ENCODE data around the gene MZT2A. TPM values are rescaled to one million over a fixed set of nuclear protein-coding genes. Genes with fewer than 3 reads are reported as not detected.
"Not testable (repeated sequence)": the region's sequence is repeated elsewhere in the genome, so short reads cannot be mapped to it uniquely, and the experiment has no call there.

MZT2A gene
- total RNA-seq, 1 experiment from 2014 or later, result 162 TPM

DNA sequence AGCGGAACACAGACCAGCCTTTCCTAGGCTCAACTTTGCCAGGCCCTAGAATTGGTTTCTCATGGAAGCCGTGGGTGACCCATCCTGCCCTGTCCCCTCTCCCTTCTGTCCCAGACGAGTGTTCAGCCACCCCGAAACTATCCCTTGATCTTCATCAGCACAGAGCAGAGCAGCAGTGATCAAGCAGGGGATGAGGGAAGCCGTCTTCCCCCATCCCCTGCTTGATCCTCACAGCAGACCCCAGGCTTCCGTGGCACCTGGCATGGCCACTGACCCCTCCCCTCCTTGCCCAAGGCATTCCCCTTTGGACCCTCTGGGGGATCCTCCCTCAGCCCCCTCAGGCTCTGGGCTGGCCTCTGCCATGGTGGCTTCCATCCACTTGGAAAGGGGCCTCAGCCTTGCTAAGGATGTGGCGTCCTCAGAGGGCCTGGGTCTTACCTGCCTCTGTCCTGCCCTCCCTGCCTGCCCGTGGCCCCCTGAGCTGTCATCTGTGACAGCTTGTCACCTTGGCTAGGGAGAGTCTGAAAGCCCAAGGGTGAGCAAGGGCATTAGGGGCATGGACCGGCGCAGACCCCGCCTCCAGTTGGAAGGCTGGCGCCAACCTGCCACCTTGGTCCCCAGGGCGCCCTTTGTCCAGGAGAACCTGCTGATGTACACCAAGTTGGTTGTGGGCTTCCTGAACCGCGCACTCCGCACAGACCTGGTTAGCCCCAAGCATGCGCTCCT lies 25.1 kb upstream of the MZT2A start:
- H3K9me3 Mint-ChIP-seq, result no peaks in the 10 kb centered on the region
- ATAC-seq (no peak), DNase-seq (ENCODE audit: low spot score) (no peak)
- TF ChIP-seq, protein P1, sequence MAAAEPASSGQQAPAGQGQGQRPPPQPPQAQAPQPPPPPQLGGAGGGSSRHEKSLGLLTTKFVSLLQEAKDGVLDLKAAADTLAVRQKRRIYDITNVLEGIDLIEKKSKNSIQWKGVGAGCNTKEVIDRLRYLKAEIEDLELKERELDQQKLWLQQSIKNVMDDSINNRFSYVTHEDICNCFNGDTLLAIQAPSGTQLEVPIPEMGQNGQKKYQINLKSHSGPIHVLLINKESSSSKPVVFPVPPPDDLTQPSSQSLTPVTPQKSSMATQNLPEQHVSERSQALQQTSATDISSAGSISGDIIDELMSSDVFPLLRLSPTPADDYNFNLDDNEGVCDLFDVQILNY (CRISPR knock-in tag; IDR thresholded peaks at IDR 0.05), result no peak
- TF ChIP-seq KAT7 (CRISPR knock-in tag; IDR thresholded peaks at IDR 0.05; ENCODE audit: borderline replicate concordance), result no peak
- peaks cover 4% of the 10 kb centered on the region; the same call in 1 of the 2 replicates for H3K4me1 Mint-ChIP-seq
- H3K27me3 Mint-ChIP-seq (ENCODE audit: low read depth), result no peaks in the 10 kb centered on the region; the same call in 1 of the 2 replicates
- H3K36me3 Mint-ChIP-seq, result peaks cover 17% of the 10 kb centered on the region
- ChIA-PET CTCF (no interaction called here), POLR2A (no interaction called here)
- no peak overlapping the region for H3K4me3 Mint-ChIP-seq
- H3K27ac Mint-ChIP-seq, result no peak overlapping the region

DNA sequence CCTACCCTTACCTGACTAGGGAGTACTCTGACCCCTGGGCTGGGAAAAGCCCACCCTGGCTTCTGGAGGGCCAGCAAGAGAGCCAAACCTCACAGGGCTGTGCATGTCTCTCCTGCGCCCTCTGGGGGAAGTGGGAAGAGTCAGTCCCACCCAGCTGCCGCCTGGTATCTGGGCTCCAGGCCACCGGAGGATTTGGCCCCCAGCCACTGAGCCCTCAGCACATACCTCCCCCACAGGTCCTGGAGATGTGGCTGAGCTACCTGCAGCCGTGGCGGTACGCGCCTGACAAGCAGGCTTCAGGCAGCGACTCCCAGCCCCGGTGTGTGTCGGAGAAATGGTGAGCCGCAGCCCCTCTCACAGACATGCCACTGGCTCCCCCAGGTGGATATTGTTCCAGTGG lies 24.4 kb upstream of the MZT2A start:
- ATAC-seq, result peak; percentile 82
- H3K4me1 Mint-ChIP-seq; H3K4me3 Mint-ChIP-seq; H3K27ac Mint-ChIP-seq; POLR2A ChIA-PET; H3K9me3 Mint-ChIP-seq; H3K27me3 Mint-ChIP-seq (ENCODE audit: low read depth): not testable (repeated sequence)
- H3K36me3 Mint-ChIP-seq, result peaks cover 19% of the 10 kb centered on the region
- DNase-seq (ENCODE audit: low spot score), result peak; percentile 65
- CTCF ChIA-PET, result interaction anchor here (1.1 kb wide), 1 partner anchor 103 kb away, joined by 3 read pairs; no protein-coding TSS in a partner anchor

DNA sequence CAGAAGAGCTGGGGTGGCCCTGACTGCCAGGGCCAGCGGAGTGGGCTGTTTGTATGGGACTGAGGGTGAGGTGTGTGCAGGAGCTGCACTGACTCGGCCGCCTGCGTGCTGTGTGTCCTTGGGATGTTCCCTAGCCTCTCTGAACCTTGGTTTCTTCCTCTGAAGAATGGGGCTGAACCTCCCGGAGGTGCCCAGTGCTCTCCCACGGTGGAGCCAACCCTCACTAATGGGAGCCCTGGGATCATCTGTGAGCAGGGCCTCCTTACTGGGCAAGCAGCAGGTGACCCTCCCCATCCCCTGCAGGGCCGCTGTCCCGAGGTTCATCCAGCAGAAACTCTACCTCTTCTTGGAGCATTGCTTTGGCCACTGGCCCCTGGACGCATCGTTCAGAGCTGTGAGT lies 23.8 kb upstream of the MZT2A start:
- Mint-ChIP-seq H3K9me3 (no peaks in the 10 kb centered on the region), H3K36me3 (peaks cover 19% of the 10 kb centered on the region), H3K4me1 (no peaks in the 10 kb centered on the region), H3K4me3 (no peak overlapping the region), H3K27ac (no peak overlapping the region), H3K27me3 (ENCODE audit: low read depth) (no peaks in the 10 kb centered on the region; the same call in 1 of the 2 replicates)
- no peak for DNase-seq (ENCODE audit: low spot score)
- CTCF ChIA-PET, result interaction anchor here (1.1 kb wide), 1 partner anchor 102 kb away, joined by 3 read pairs; no protein-coding TSS in a partner anchor
- POLR2A ChIA-PET, result no interaction called here
- ATAC-seq, result no peak
- TF ChIP-seq ZNF138 (CRISPR knock-in tag; conservative IDR thresholded peaks at IDR 0.05), result no peak
- TF ChIP-seq ZNF396 (CRISPR knock-in tag; IDR thresholded peaks at IDR 0.05; ENCODE audit: borderline replicate concordance), result no peak
- no peak for TF ChIP-seq ZNF423 (CRISPR knock-in tag; IDR thresholded peaks at IDR 0.05)
- no peak for TF ChIP-seq JUN (CRISPR knock-in tag; IDR thresholded peaks at IDR 0.05)
- TF ChIP-seq NFYB (CRISPR knock-in tag; conservative IDR thresholded peaks at IDR 0.05; ENCODE audit: low read depth), result no peak

DNA sequence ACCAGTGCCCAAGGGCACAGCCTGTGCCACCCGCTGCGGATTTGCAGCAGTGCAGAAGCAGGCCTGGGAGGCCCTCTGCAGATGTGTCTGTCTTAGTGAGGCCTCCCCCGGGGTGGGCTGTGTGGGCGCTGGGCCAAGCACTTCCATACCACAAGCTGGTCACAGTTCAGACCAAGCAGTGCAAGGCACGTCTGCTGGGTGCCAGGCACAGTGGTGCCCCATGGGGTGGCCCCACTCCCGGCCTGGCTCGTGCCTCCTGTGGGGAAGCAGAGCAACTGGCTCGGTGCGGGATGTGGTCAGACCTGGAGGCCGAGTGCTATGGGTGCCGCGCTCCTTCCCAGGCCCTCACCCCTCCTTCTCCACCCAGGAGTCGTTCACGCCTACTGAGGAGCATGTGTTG lies 23.0 kb upstream of the MZT2A start:
- H3K36me3 Mint-ChIP-seq, result peaks cover 19% of the 10 kb centered on the region
- H3K27ac Mint-ChIP-seq; H3K4me1 Mint-ChIP-seq; DNase-seq (ENCODE audit: low spot score); POLR2A ChIA-PET; ATAC-seq; H3K9me3 Mint-ChIP-seq; H3K4me3 Mint-ChIP-seq; H3K27me3 Mint-ChIP-seq (ENCODE audit: low read depth): not testable (repeated sequence)
- CTCF ChIA-PET, result interaction anchor here (1.0 kb wide), 1 partner anchor 22 kb away, joined by 3 read pairs; no protein-coding TSS in a partner anchor

DNA sequence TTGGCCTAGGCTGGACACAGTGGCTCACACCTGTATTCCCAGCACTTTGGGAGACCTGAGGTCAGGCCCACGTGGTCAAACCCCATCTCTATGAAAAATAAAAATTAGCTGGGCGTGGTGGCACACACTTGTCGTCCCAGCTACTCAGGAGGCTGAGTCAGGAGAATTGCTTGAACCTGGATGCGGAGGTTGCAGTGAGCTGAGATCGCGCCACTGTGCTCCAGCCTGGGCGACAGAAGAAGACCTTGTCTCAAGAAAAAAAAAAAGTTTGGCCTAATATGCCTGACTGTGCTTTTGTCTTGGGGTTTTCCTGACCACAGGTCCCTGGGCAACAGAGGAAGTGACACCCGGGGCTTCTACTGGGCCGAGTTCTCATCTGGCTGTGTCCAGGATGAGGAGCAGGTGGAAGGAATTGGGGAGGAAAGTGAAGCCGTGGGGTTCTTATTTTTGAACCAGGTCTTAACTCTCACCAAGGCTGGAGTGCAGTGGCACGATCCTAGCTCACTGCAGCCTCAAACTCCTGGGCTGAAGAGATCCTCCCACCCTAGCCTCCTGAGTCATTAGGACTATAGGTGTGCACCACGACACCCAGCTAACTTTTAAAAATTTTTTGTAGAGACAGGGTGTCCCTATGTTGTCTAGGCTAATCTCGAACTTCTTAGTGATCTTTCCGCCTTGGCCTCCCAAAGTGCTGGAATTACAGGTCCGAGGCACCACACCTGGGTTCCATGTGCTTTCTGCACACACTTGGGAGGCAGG lies 22.4 kb upstream of the MZT2A start:
- peaks cover 18% of the 10 kb centered on the region for H3K36me3 Mint-ChIP-seq
- POLR2A ChIA-PET, result interaction anchor here (0.6 kb wide), 2 partner anchors 84 to 159 kb away, joined by 3 read pairs; no protein-coding TSS in a partner anchor
- H3K27ac Mint-ChIP-seq, result not testable (repeated sequence)

DNA sequence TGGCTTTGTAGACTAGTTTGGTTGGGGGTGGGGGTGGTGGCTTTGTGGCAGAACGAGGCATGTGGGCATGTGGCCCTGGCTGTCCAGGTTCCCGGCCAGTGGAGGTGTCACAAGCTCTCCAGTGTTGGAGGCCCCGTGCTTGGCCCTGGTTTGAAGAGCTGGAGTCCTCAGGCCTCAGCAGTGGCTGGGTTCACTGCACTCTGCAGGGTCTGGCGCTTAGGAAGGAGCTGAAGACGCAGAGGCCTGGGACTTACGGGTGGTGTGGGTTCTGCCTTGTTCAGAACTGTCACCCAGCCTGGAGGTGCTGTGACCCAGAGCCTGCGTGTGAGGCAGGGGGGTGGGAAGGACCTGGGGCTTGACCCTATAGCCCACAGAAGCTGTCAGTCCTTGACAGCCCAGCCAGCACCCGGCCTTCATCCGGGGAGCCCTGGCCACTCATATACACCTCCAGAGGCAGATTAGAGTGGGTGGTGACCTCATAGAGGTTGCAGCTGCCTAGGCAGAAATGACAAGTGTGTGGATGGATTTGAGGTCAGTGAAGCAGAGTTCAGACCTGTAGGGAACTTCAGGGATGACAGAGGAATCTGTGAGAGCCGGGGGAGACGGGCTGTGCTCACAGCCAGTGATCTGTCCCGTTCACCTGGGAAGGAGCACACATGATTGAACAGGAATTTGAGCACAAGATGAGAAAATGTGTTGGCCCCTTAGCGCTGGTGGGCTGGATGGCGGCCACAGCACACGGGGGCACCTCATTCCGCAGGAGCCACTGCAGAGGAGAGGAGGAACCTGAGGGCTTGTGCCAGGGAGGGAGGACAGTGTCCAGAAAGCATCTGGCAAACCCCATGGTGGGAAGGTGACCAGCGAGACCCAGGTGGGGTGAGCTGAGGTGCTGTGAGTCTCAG lies 20.0 kb upstream of the MZT2A start:
- H3K27me3 Mint-ChIP-seq (ENCODE audit: low read depth); H3K9me3 Mint-ChIP-seq; H3K4me1 Mint-ChIP-seq; ATAC-seq; DNase-seq (ENCODE audit: low spot score); H3K4me3 Mint-ChIP-seq: not testable (repeated sequence)
- Mint-ChIP-seq H3K36me3 (peaks cover 22% of the 10 kb centered on the region), H3K27ac (peak overlapping the region; percentile 53; the same call in 1 of the 2 replicates)
- ChIA-PET POLR2A (interaction anchor here (0.5 kb wide), 1 partner anchor 24 kb away, joined by 7 read pairs; no protein-coding TSS in a partner anchor), CTCF (interaction anchor here (0.9 kb wide), 1 partner anchor 19 kb away, joined by 4 read pairs; no protein-coding TSS in a partner anchor)

More for the DNA sequence above, 22.4 kb upstream of the MZT2A start:
- H3K4me1 Mint-ChIP-seq; H3K27me3 Mint-ChIP-seq (ENCODE audit: low read depth); H3K4me3 Mint-ChIP-seq; ATAC-seq; DNase-seq (ENCODE audit: low spot score); H3K9me3 Mint-ChIP-seq: not testable (repeated sequence)
- CTCF ChIA-PET, result interaction anchor here (1.0 kb wide), 1 partner anchor 22 kb away, joined by 3 read pairs; no protein-coding TSS in a partner anchor

DNA sequence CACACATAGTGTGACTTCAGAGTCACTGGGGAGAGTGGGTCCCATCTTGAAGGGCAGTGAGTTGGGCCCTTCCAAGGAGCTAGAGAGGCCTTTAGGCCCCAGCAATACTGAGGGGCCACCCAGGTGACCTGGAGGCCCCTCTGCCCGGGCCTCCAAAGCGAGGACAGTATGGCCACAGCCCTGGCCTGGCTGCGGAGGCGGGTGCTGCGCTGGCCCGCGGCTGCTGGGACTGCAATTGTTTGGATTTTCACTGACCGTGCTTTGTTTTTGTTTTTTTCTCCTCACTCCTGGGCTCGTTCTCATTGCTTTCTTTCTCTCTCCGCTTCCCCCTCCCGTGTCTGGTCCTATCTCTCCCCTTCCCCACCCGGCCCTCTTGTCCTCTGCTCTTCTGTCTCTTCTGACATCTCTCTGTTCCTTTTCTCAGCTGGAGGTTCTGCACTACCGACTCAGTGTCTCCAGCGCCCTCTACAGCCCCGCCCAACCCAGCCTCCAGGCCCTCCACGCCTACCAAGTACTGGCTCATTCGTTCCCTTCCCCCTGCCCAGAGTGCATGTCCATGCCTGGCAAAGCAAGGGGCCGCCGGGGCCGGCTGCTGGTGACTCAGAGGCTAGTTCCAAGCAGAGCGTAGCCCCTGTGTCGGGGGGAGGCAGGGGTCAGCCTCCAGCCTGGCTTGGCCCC lies 19.2 kb upstream of the MZT2A start:
- ATAC-seq, result peak; percentile 85
- H3K9me3 Mint-ChIP-seq; H3K27me3 Mint-ChIP-seq (ENCODE audit: low read depth); H3K4me1 Mint-ChIP-seq; DNase-seq (ENCODE audit: low spot score); H3K4me3 Mint-ChIP-seq; H3K27ac Mint-ChIP-seq: not testable (repeated sequence)
- ChIA-PET CTCF (interaction anchor here (0.9 kb wide), 1 partner anchor 19 kb away, joined by 4 read pairs; no protein-coding TSS in a partner anchor), POLR2A (interaction anchor here (0.5 kb wide), 1 partner anchor 23 kb away, joined by 7 read pairs; no protein-coding TSS in a partner anchor)
- peaks cover 21% of the 10 kb centered on the region for H3K36me3 Mint-ChIP-seq
